ENCODE results near the gene ABCA7.

The ABCA7 gene

GRCh38 chr19:1039646-1040475 is at the start of gene ABCA7:
TSS of gene ABCA7 (plus strand) at chr19:1040107. CDS start at chr19:1041362, 1,255 bp downstream.
- peak; percentile 95 to 100 (median 98) for DNase-seq
- intact Hi-C loops (cut with DNase I): no loop called here

- DNase-seq: no peak
- intact Hi-C loops (cut with DNase I): no loop called here
Observed at GRCh38 chr19:990119-990571, 49.8 kb upstream of the ABCA7 start.

GRCh38 chr19:990746-991145 is 49.2 kb upstream of the ABCA7 start:
- DNase-seq: no peak
- intact Hi-C loops (cut with DNase I): no loop called here

GRCh38 chr19:991174-991931 is 48.6 kb upstream of the ABCA7 start:
- intact Hi-C loops (cut with DNase I): no loop called here
- DNase-seq: no peak

GRCh38 chr19:991932-992669 is 47.8 kb upstream of the ABCA7 start:
- DNase-seq: no peak
- intact Hi-C loops (cut with DNase I): no loop called here

GRCh38 chr19:992670-993055 is 47.2 kb upstream of the ABCA7 start:
- intact Hi-C loops (cut with DNase I): no loop called here
- no peak for DNase-seq

- intact Hi-C loops (cut with DNase I): no loop called here
- no peak for DNase-seq
Observed at GRCh38 chr19:993361-993830, 46.5 kb upstream of the ABCA7 start.

- intact Hi-C loops (cut with DNase I): no loop called here
- DNase-seq: no peak
Observed at GRCh38 chr19:993831-994393, 46.0 kb upstream of the ABCA7 start.

- no peak for DNase-seq
- intact Hi-C loops (cut with DNase I): no loop called here
Observed at GRCh38 chr19:994516-994915, 45.4 kb upstream of the ABCA7 start.

GRCh38 chr19:995051-995827 is 44.7 kb upstream of the ABCA7 start:
- intact Hi-C loops (cut with DNase I): no loop called here
- peak in 3 of 42 donors; percentile 14 to 51 (median 19) for DNase-seq

GRCh38 chr19:996051-996838 is 43.7 kb upstream of the ABCA7 start:
- no peak for DNase-seq
- intact Hi-C loops (cut with DNase I): no loop called here

GRCh38 chr19:998064-998463 is 41.8 kb upstream of the ABCA7 start:
- intact Hi-C loops (cut with DNase I): no loop called here
- no peak for DNase-seq

GRCh38 chr19:999379-999719 is 40.6 kb upstream of the ABCA7 start:
- intact Hi-C loops (cut with DNase I): no loop called here
- DNase-seq: no peak

- DNase-seq: peak in 8 of 42 donors; percentile 17 to 59 (median 29)
- intact Hi-C loops (cut with DNase I): no loop called here
Observed at GRCh38 chr19:1000095-1000494, 39.8 kb upstream of the ABCA7 start, which contains the start of gene GRIN3B. TSS of gene GRIN3B (plus strand) at chr19:1000419. CDS start at chr19:1000438, 19 bp downstream.

GRCh38 chr19:1000591-1001537 is 39.0 kb upstream of the ABCA7 start:
- DNase-seq: no peak
- intact Hi-C loops (cut with DNase I): no loop called here

GRCh38 chr19:1001538-1002166 is 38.3 kb upstream of the ABCA7 start:
- peak in 35 of 42 donors; percentile 25 to 82 (median 55) for DNase-seq

More at GRCh38 chr19:1001538-1002166, 38.3 kb upstream of the ABCA7 start:
- intact Hi-C loops (cut with DNase I): no loop called here

All from head of caudate nucleus (tissue), 42 donors.